ENCODE data around the gene ANKRD45. TPM values are rescaled to one million over a fixed set of nuclear protein-coding genes. Genes with fewer than 3 reads are reported as not detected.

The ANKRD45 gene
- total RNA-seq, 1 experiment from 2014 or later, result 0.31 TPM

DNA sequence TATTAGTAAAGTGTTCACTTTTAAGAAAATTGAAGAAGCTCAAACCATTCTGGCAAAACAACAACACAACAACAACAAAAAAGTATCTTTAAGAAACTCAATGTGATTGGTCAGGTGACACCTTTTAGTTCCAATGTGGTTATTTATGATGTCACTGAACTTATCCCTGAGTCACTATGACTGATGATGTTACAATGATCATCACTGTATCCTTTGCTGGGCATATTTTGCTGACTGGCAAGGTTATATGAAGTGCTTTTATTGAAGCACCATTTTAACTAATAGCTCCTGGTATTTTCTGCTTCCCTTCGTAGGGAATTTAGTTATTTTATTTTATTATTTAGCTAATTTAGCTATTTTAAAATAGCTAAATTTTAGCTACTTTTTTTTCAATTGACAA, 34.5 kb downstream of the ANKRD45 start, which contains the start of gene TEX50:
Gene TEX50, plus strand, starts transcription at position 223 of the 400 bp plus-strand sequence. CDS start 184 bp downstream, outside the sequence.
- Histone ChIP-seq H2BK20ac (ENCODE audit: low read depth, low read length, poor library complexity, severe bottlenecking) (no peak within 1 kb of the TSS), H4K91ac (ENCODE audit: insufficient read length, low read depth, low read length) (no peak within 1 kb of the TSS), H3K23me2 (ENCODE audit: insufficient read length, low read depth, low read length, poor library complexity, severe bottlenecking) (no peaks in the 10 kb centered on the region), H2BK120ac (ENCODE audit: low read depth, low read length, poor library complexity, severe bottlenecking) (no peak within 1 kb of the TSS), H3K27me3 (ENCODE audit: insufficient read depth, low read length) (no peaks in the 10 kb centered on the region), H2AFZ (ENCODE audit: low read length) (no peak within 1 kb of the TSS), H3K23ac (ENCODE audit: insufficient read length, low read depth, low read length) (no peak within 1 kb of the TSS), H2AK5ac (ENCODE audit: insufficient read length, low read length) (no peak within 1 kb of the TSS), H3K79me1 (ENCODE audit: insufficient read depth, low read depth, low read length, poor library complexity, severe bottlenecking) (no peaks in the 10 kb centered on the region), H3K27ac (ENCODE audit: insufficient read length, low read depth, low read length) (no peak within 1 kb of the TSS), H3K9ac (ENCODE audit: extremely low read depth, insufficient read length, low read length) (no peak within 1 kb of the TSS), H3T11ph (ENCODE audit: low read length) (no peak within 1 kb of the TSS), H2BK5ac (ENCODE audit: insufficient read length, low read length) (no peak within 1 kb of the TSS), H3K4me2 (ENCODE audit: insufficient read depth, insufficient read length, low read length) (no peak within 1 kb of the TSS), H3K4me1 (ENCODE audit: insufficient read depth, low read length) (no peaks in the 10 kb centered on the region), H4K20me1 (ENCODE audit: control insufficient read depth, insufficient read depth, insufficient read length) (no peaks in the 10 kb centered on the region), H3K18ac (ENCODE audit: insufficient read length, low read depth, low read length) (no peak within 1 kb of the TSS), H4K8ac (replicated peaks; ENCODE audit: insufficient read length, low read depth, low read length) (no peak within 1 kb of the TSS), H3K4ac (ENCODE audit: low read depth, low read length) (no peak within 1 kb of the TSS), H4K5ac (ENCODE audit: insufficient read length, low read depth, low read length) (no peak within 1 kb of the TSS), H2BK15ac (ENCODE audit: low read depth, low read length) (no peak within 1 kb of the TSS), H3K9me3 (ENCODE audit: control insufficient read depth, low read depth, low read length) (peaks cover 5% of the 10 kb centered on the region), H3K79me2 (ENCODE audit: insufficient read depth, low read length) (no peaks in the 10 kb centered on the region; the same call in 1 of the 2 replicates), H3K56ac (ENCODE audit: insufficient read length, low read depth, low read length) (no peak within 1 kb of the TSS), H3K14ac (ENCODE audit: insufficient read depth, low read length) (no peak within 1 kb of the TSS), H2BK12ac (ENCODE audit: insufficient read length, low read depth, low read length) (no peak within 1 kb of the TSS)
- Mint-ChIP-seq H3K4me3 (no peak within 1 kb of the TSS), H3K9me3 (peaks cover 10 to 13% of the 10 kb centered on the region in 2 experiments), H3K27me3 (ENCODE audit: low read depth) (no peaks in the 10 kb centered on the region), H3K36me3 (ENCODE audit: insufficient read depth in 1 of 3, low read depth in 3 of 3) (peaks cover 6 to 20% (median 16%) of the 10 kb centered on the region in 3 experiments; a peak in 5 of 7 replicates), H3K4me1 (no peaks in the 10 kb centered on the region), H3K27ac (no peak within 1 kb of the TSS)
- WGBS (ENCODE audit: extremely low coverage, insufficient read length, low lambda C conversion rate), result no CpG with 5 or more reads among the region's 1 CpG
- DNase-seq, result no peak
- TF ChIP-seq, protein P1, sequence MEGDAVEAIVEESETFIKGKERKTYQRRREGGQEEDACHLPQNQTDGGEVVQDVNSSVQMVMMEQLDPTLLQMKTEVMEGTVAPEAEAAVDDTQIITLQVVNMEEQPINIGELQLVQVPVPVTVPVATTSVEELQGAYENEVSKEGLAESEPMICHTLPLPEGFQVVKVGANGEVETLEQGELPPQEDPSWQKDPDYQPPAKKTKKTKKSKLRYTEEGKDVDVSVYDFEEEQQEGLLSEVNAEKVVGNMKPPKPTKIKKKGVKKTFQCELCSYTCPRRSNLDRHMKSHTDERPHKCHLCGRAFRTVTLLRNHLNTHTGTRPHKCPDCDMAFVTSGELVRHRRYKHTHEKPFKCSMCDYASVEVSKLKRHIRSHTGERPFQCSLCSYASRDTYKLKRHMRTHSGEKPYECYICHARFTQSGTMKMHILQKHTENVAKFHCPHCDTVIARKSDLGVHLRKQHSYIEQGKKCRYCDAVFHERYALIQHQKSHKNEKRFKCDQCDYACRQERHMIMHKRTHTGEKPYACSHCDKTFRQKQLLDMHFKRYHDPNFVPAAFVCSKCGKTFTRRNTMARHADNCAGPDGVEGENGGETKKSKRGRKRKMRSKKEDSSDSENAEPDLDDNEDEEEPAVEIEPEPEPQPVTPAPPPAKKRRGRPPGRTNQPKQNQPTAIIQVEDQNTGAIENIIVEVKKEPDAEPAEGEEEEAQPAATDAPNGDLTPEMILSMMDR (conservative IDR thresholded peaks at IDR 0.05), result no peak

Measured in H9 (cell line).